HUES64 (cell line): ENCODE results near the gene SEL1L.

Experiments
- H3K27ac ChIP-seq: 2 replicates; pipeline ENCODE4 v1.7.0; 2013; ENCODE audit warnings: low read depth, low read length, inconsistent platforms
- H3K27me3 ChIP-seq: 2 replicates; pipeline ENCODE4 v1.6.1; 2013; ENCODE audit warnings: mild to moderate bottlenecking, low read length; ENCODE audit not compliant: insufficient read depth
- H3K36me3 ChIP-seq: 2 replicates; pipeline ENCODE4 v1.6.1; 2013; ENCODE audit warnings: mild to moderate bottlenecking, low read length; ENCODE audit not compliant: insufficient read depth
- H3K4me1 ChIP-seq: 2 replicates; pipeline ENCODE4 v1.6.1; 2013; ENCODE audit warnings: mild to moderate bottlenecking, low read length, moderate library complexity; ENCODE audit not compliant: insufficient read depth
- H3K4me3 ChIP-seq: 2 replicates; pipeline ENCODE4 v1.5.1; 2013; ENCODE audit warnings: mild to moderate bottlenecking, low read length, moderate library complexity
- H3K9ac ChIP-seq: 2 replicates; pipeline ENCODE4 v1.6.1; 2013; ENCODE audit warnings: mild to moderate bottlenecking, low read depth, low read length
- H3K9me3 ChIP-seq: 2 replicates; pipeline ENCODE4 v1.6.1; 2013; ENCODE audit warnings: low read depth, low read length; ENCODE audit not compliant: insufficient read depth
- WGBS: fragments of 150-250, 120-280 bp; methylation state at CpG from one replicate; pipeline ENCODE4 v1.1.7; 2013; ENCODE audit warnings: missing lambda C conversion rate; 5-methylcytosine and 5-hydroxymethylcytosine counted together

Gene SEL1L

GRCh38 chr14:81446279-81447007 is 87.2 kb downstream of the SEL1L start:
- WGBS, result 89% methylated on average over 9 of the region's 9 CpGs

GRCh38 chr14:81441626-81442134 is 92.0 kb downstream of the SEL1L start:
- Histone ChIP-seq H3K9me3 (no peaks in the 10 kb centered on the region), H3K27me3 (peaks cover 31% of the 10 kb centered on the region), H3K4me3 (no peak overlapping the region), H3K9ac (no peak overlapping the region), H3K27ac (no peak overlapping the region), H3K4me1 (0 out of 2 replicates have a peak, but pooled peaks cover 3% of the 10 kb centered on the region), H3K36me3 (no peaks in the 10 kb centered on the region)
- WGBS, result 97% methylated on average over 5 of the region's 5 CpGs

More at GRCh38 chr14:81446279-81447007, 87.2 kb downstream of the SEL1L start:
- Histone ChIP-seq H3K27ac (no peak overlapping the region), H3K9me3 (no peaks in the 10 kb centered on the region), H3K9ac (no peak overlapping the region), H3K4me1 (peaks cover 20% of the 10 kb centered on the region), H3K36me3 (no peaks in the 10 kb centered on the region), H3K27me3 (no peaks in the 10 kb centered on the region), H3K4me3 (no peak overlapping the region)

GRCh38 chr14:81440041-81440440 is 93.6 kb downstream of the SEL1L start:
- H3K27ac ChIP-seq, result no peak overlapping the region
- no peaks in the 10 kb centered on the region for H3K36me3 ChIP-seq
- peaks cover 2% of the 10 kb centered on the region for H3K4me1 ChIP-seq
- peaks cover 34% of the 10 kb centered on the region for H3K27me3 ChIP-seq
- no peaks in the 10 kb centered on the region for H3K9me3 ChIP-seq
- H3K9ac ChIP-seq, result no peak overlapping the region
- 90% methylated on average over 2 of the region's 3 CpGs for WGBS
- no peak overlapping the region for H3K4me3 ChIP-seq

- Histone ChIP-seq H3K9ac (no peak overlapping the region), H3K4me1 (peaks cover 21% of the 10 kb centered on the region), H3K4me3 (no peak overlapping the region), H3K36me3 (no peaks in the 10 kb centered on the region), H3K27ac (no peak overlapping the region), H3K9me3 (no peaks in the 10 kb centered on the region), H3K27me3 (peaks cover 34% of the 10 kb centered on the region)
- 68% methylated on average over 2 of the region's 4 CpGs for WGBS
Observed at GRCh38 chr14:81437244-81437643, 96.4 kb downstream of the SEL1L start.

- peak overlapping the region; percentile 91 for H3K4me3 ChIP-seq
- 3% methylated on average over 79 of the region's 79 CpGs for WGBS
- H3K9ac ChIP-seq, result peak overlapping the region; percentile 73
- no peaks in the 10 kb centered on the region for H3K36me3 ChIP-seq
- H3K4me1 ChIP-seq, result peaks cover 21% of the 10 kb centered on the region
- no peaks in the 10 kb centered on the region for H3K9me3 ChIP-seq
- H3K27ac ChIP-seq, result 0 out of 2 replicates have a peak overlapping the region, but pooled peaks have one; percentile 13
- H3K27me3 ChIP-seq, result peaks cover 34% of the 10 kb centered on the region
Observed at GRCh38 chr14:81436296-81437138, 97.1 kb downstream of the SEL1L start.

GRCh38 chr14:81435391-81436295 is 98.0 kb downstream of the SEL1L start:
- H3K27me3 ChIP-seq, result peaks cover 34% of the 10 kb centered on the region
- no peaks in the 10 kb centered on the region for H3K9me3 ChIP-seq
- under 1% methylated on average over 72 of the region's 73 CpGs for WGBS
- H3K4me1 ChIP-seq, result peaks cover 21% of the 10 kb centered on the region
- no peaks in the 10 kb centered on the region for H3K36me3 ChIP-seq
- H3K4me3 ChIP-seq, result peak overlapping the region; percentile 91
- no peak overlapping the region for H3K27ac ChIP-seq
- peak overlapping the region; percentile 53 for H3K9ac ChIP-seq

GRCh38 chr14:81435048-81435390 is 98.6 kb downstream of the SEL1L start:
- Histone ChIP-seq H3K4me3 (peak overlapping the region; percentile 91), H3K36me3 (no peaks in the 10 kb centered on the region), H3K27me3 (peaks cover 28% of the 10 kb centered on the region)

GRCh38 chr14:81434230-81434629 is 99.4 kb downstream of the SEL1L start:
- Histone ChIP-seq H3K27ac (peak overlapping the region; percentile 32; the same call in 1 of the 2 replicates), H3K9me3 (no peaks in the 10 kb centered on the region), H3K4me3 (peak overlapping the region; percentile 91), H3K36me3 (no peaks in the 10 kb centered on the region), H3K9ac (no peak overlapping the region), H3K27me3 (peaks cover 27% of the 10 kb centered on the region), H3K4me1 (peaks cover 21% of the 10 kb centered on the region)
- 0% methylated on average over 4 of the region's 4 CpGs for WGBS

More at GRCh38 chr14:81435048-81435390, 98.6 kb downstream of the SEL1L start:
- Histone ChIP-seq H3K9me3 (no peaks in the 10 kb centered on the region), H3K9ac (peak overlapping the region; percentile 34; the same call in 1 of the 2 replicates), H3K27ac (no peak overlapping the region), H3K4me1 (peaks cover 21% of the 10 kb centered on the region)
- 13% methylated on average over 4 of the region's 6 CpGs for WGBS

GRCh38 chr14:81433378-81433777 is 100.3 kb downstream of the SEL1L start:
- Histone ChIP-seq H3K9me3 (no peaks in the 10 kb centered on the region), H3K27ac (no peak overlapping the region), H3K36me3 (no peaks in the 10 kb centered on the region), H3K4me1 (peaks cover 21% of the 10 kb centered on the region), H3K4me3 (no peak overlapping the region), H3K27me3 (peaks cover 19% of the 10 kb centered on the region), H3K9ac (no peak overlapping the region)
- WGBS, result 71% methylated on average over 2 of the region's 2 CpGs

GRCh38 chr14:81432219-81432661 is 101.4 kb downstream of the SEL1L start:
- Histone ChIP-seq H3K27me3 (peaks cover 9% of the 10 kb centered on the region), H3K9me3 (no peaks in the 10 kb centered on the region), H3K4me3 (no peak overlapping the region), H3K36me3 (no peaks in the 10 kb centered on the region), H3K27ac (no peak overlapping the region), H3K9ac (no peak overlapping the region), H3K4me1 (peaks cover 32% of the 10 kb centered on the region)
- WGBS, result 86% methylated on average over 3 of the region's 3 CpGs
